ENCODE results near the gene C10orf90. TPM values are rescaled to one million over a fixed set of nuclear protein-coding genes. Genes with fewer than 3 reads are reported as not detected.

The C10orf90 gene
- total RNA-seq, 3 donors from 2014 or later (not counting 1 experiment from before 2014, with no cell fraction given): not detected

GRCh38 chr10:126616737-126617136, 53.8 kb downstream of the C10orf90 start:
- Mint-ChIP-seq H3K4me1 (no peaks in the 10 kb centered on the region), H3K27ac (no peak overlapping the region), H3K36me3 (no peaks in the 10 kb centered on the region), H3K4me3 (no peak overlapping the region), H3K27me3 (ENCODE audit: low read depth in 2 of 2) (peaks cover 5 to 9% of the 10 kb centered on the region in 2 donors), H3K9me3 (no peaks in the 10 kb centered on the region)
- Histone ChIP-seq H3K36me3 (ENCODE audit: control insufficient read depth, insufficient read depth, low read length) (no peaks in the 10 kb centered on the region), H3K27ac (ENCODE audit: low read length) (no peak overlapping the region), H3K27me3 (ENCODE audit: control insufficient read depth, insufficient read depth, low read length) (no peaks in the 10 kb centered on the region), H3K4me1 (ENCODE audit: control insufficient read depth, insufficient read depth, low read length) (no peaks in the 10 kb centered on the region), H3K4me3 (ENCODE audit: low read length) (no peak overlapping the region), H3K9me3 (ENCODE audit: control insufficient read depth, insufficient read depth, low read length) (no peaks in the 10 kb centered on the region)
- intact Hi-C loops (cut with micrococcal nuclease): no loop called here
- ATAC-seq: no peak
- TF ChIP-seq CTCF (IDR thresholded peaks at IDR 0.05): no peak
- DNase-seq: no peak
- 77% methylated on average over 3 of the region's 3 CpGs for WGBS (ENCODE audit: insufficient coverage)

- TF ChIP-seq CTCF (IDR thresholded peaks at IDR 0.05): no peak
- Mint-ChIP-seq H3K27ac (no peak overlapping the region), H3K4me1 (no peaks in the 10 kb centered on the region), H3K9me3 (no peaks in the 10 kb centered on the region), H3K27me3 (ENCODE audit: low read depth in 2 of 2) (peaks cover 9 to 23% of the 10 kb centered on the region in 2 donors), H3K36me3 (no peaks in the 10 kb centered on the region), H3K4me3 (no peak overlapping the region)
- Histone ChIP-seq H3K27ac (ENCODE audit: low read length) (no peak overlapping the region), H3K9me3 (ENCODE audit: control insufficient read depth, insufficient read depth, low read length) (no peaks in the 10 kb centered on the region), H3K4me1 (ENCODE audit: control insufficient read depth, insufficient read depth, low read length) (no peaks in the 10 kb centered on the region), H3K4me3 (ENCODE audit: low read length) (no peak overlapping the region), H3K27me3 (ENCODE audit: control insufficient read depth, insufficient read depth, low read length) (no peaks in the 10 kb centered on the region), H3K36me3 (ENCODE audit: control insufficient read depth, insufficient read depth, low read length) (no peaks in the 10 kb centered on the region)
- WGBS (ENCODE audit: insufficient coverage): 81% methylated on average over 2 of the region's 2 CpGs
- ATAC-seq: no peak
- no peak for DNase-seq
- intact Hi-C loops (cut with micrococcal nuclease): no loop called here
Observed at GRCh38 chr10:126611303-126611702, 59.2 kb downstream of the C10orf90 start.

GRCh38 chr10:126609566-126609965, 60.9 kb downstream of the C10orf90 start:
- intact Hi-C loops (cut with micrococcal nuclease): no loop called here
- no peaks in the 10 kb centered on the region for H3K4me1 ChIP-seq (ENCODE audit: control insufficient read depth, insufficient read depth, low read length)
- no peak for TF ChIP-seq CTCF (IDR thresholded peaks at IDR 0.05)
- Mint-ChIP-seq H3K9me3 (no peaks in the 10 kb centered on the region), H3K36me3 (no peaks in the 10 kb centered on the region), H3K4me3 (no peak overlapping the region), H3K4me1 (no peaks in the 10 kb centered on the region), H3K27ac (no peak overlapping the region), H3K27me3 (ENCODE audit: low read depth in 2 of 2) (peaks cover 9 to 23% of the 10 kb centered on the region in 2 donors)
- no peaks in the 10 kb centered on the region for H3K9me3 ChIP-seq (ENCODE audit: control insufficient read depth, insufficient read depth, low read length)
- no peaks in the 10 kb centered on the region for H3K27me3 ChIP-seq (ENCODE audit: control insufficient read depth, insufficient read depth, low read length)
- DNase-seq (no peak), ATAC-seq (no peak)
- no peak overlapping the region for H3K27ac ChIP-seq (ENCODE audit: low read length)
- no peaks in the 10 kb centered on the region for H3K36me3 ChIP-seq (ENCODE audit: control insufficient read depth, insufficient read depth, low read length)
- H3K4me3 ChIP-seq (ENCODE audit: low read length): no peak overlapping the region
- 61% methylated on average over 4 of the region's 4 CpGs for WGBS (ENCODE audit: insufficient coverage)

- Mint-ChIP-seq H3K4me1 (no peaks in the 10 kb centered on the region), H3K27ac (no peak overlapping the region), H3K9me3 (no peaks in the 10 kb centered on the region), H3K27me3 (ENCODE audit: low read depth in 2 of 2) (peaks cover 0 to 6% of the 10 kb centered on the region in 2 donors), H3K4me3 (no peak overlapping the region), H3K36me3 (no peaks in the 10 kb centered on the region)
- intact Hi-C loops (cut with micrococcal nuclease): no loop called here
- Histone ChIP-seq H3K36me3 (ENCODE audit: control insufficient read depth, insufficient read depth, low read length) (no peaks in the 10 kb centered on the region), H3K4me1 (ENCODE audit: control insufficient read depth, insufficient read depth, low read length) (no peaks in the 10 kb centered on the region), H3K27me3 (ENCODE audit: control insufficient read depth, insufficient read depth, low read length) (no peaks in the 10 kb centered on the region), H3K4me3 (ENCODE audit: low read length) (no peak overlapping the region), H3K27ac (ENCODE audit: low read length) (no peak overlapping the region), H3K9me3 (ENCODE audit: control insufficient read depth, insufficient read depth, low read length) (no peaks in the 10 kb centered on the region)
- WGBS (ENCODE audit: insufficient coverage): 84% methylated on average over 19 of the region's 19 CpGs
- ATAC-seq: peak in 1 of 3 donors; percentile 35
- no peak for TF ChIP-seq CTCF (IDR thresholded peaks at IDR 0.05)
- no peak for DNase-seq
Observed at GRCh38 chr10:126599949-126600682, 70.4 kb downstream of the C10orf90 start.

Measured in natural killer cell (primary cell).